GM19467 (cell line): ENCODE results near the gene SULT4A1.
"Not testable (repeated sequence)": the region's sequence is repeated elsewhere in the genome, so short reads cannot be mapped to it uniquely, and the experiment has no call there.

Experiments used
- ATAC-seq: cut with Tn5 transposase; IDR thresholded peaks from one replicate; pipeline ENCODE4 v1.9.1; 2021; ENCODE audit warnings: mild to moderate bottlenecking, moderate library complexity; ENCODE audit not compliant: unreplicated experiment

The SULT4A1 gene, protein sequence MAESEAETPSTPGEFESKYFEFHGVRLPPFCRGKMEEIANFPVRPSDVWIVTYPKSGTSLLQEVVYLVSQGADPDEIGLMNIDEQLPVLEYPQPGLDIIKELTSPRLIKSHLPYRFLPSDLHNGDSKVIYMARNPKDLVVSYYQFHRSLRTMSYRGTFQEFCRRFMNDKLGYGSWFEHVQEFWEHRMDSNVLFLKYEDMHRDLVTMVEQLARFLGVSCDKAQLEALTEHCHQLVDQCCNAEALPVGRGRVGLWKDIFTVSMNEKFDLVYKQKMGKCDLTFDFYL

DNA sequence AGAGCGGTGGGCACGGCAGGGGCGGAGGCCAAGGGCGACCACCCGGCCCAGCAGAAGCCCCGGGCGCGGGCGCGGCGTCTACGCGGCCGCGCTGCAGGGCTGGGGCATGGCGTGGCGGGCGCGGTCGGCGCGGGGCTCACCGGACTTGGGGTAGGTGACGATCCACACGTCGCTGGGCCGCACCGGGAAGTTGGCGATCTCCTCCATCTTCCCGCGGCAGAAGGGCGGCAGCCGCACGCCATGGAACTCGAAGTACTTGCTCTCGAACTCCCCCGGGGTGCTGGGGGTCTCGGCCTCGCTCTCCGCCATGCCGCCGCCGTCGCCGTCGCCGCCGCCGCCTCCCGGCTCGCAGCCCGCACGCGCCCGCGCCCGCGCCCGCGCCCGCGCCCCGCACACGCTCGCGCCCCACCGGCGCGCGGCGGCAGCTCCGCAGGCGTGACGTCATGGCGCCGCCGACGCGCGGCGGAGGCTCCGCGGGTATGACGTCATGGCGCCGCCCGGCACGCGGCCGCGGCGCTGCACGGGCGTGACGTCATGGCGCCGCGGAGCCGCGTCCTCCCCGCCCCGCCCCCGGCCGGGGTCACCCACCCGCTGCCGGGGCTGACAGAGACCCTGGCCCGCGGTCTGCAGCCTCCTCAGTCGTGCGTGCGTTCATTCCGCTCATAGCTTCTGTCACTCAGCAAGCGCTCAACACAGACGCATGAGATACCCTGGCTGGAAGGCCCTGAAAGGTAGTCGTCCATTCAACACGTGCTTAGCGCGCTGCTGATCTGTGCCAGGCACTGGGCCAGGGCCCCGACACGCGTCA is at the start of gene SULT4A1:
TSS of gene SULT4A1 (minus strand) at position 440 of the 808 bp plus-strand sequence. CDS start at position 309, 131 bp downstream.
- ATAC-seq = no peak

DNA sequence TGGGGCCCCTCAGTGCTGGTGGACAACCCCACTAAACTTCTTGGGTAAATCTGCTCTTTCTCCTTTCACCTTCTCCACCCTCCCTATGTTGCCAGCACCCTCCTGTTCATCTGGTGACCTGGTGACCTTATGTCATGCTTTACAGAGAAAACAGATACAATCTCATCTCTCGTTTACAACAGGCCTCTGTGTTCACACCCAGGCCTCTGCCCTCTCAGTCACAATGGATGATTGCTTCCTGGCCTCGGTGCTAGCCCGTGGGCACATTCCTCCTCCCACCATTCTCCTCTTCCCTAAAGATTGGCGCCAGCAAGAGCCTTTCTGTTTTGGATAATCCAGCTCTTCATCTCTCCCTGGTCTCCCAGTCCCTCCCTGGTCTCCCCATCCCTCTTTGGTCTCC is 49.0 kb upstream of the SULT4A1 start:
- no peak for ATAC-seq

DNA sequence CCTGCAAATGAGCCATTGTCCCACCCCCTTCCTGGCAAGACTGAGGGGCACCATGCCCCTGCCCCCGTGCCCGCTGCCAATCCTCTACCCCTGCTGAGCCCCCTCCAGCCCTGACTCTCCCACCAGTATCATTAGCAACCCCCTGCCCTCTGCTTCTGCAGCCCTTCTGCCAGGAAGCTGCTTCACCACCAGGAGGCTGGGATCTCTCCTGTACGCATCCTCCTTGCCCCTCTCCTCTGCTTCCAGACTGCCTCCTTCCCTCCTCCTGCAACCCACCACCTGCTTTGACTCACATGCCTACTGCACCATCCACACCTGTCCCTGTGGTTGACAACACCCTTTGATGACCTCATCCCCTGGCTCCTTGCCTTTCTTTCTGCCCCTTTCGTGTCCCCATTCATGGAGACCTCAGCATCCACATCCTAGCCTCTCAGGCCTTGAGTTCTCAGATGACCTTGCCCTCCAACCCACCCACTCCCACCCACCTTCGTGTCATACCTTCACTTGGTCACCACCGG is 47.9 kb upstream of the SULT4A1 start:
- no peak for ATAC-seq

DNA sequence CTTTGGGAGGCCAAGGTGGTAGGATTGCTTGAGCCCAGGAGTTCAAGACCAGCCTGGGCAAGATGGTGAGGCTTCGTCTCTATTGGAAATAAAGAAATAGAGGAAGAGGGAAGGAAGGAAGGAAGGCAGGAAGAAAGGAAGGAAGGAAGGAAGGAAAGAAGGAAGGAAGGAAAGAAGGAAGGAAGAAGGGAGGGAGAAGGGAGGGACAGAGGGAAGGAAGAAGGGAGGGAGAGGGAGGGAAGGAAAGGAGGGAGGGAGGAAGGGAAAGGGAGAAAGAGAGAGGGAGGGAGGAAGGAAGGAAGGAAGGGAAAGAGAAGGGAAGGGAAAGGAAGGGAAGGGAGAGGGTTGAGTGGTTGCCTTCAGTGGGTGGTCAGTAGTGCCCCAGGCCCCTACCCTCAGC is 47.4 kb upstream of the SULT4A1 start:
- ATAC-seq = no peak

DNA sequence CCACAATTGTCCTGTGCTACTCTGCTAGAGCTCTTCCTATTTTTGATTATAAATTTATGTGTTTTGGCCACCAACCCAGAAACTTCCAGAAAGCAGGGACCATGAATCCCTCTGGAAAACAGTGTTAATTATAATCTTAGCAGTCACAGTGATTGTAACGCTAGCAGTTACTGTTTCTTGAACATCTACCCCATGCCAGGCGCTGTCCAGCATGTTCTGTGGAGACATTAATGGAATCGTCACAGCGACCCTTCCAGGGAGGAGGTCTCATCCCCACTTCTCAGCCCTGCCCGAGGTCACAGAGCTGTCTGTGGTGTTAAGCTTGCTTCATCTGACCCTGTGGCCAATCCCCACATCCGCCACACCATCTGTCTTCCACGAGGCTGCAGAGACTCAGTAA is 43.4 kb upstream of the SULT4A1 start:
- ATAC-seq = no peak

DNA sequence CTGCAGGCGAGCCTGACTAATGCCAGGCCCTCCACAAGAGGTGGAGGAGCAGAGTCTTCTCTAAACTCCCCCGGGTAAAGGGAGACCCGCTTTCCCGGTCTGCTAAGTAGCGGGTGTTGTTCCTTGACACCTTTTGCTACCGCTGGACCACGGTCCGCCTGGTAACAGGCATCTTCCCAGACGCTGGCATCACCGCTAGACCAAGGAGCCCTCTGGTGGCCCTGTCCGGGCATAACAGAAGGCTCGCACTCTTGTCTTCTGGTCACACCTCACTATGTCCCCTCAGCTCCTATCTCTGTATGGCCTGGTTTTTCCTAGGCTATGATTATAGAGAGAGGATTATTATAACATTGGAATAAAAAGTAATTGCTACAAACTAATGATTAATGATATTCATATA is 42.1 kb upstream of the SULT4A1 start:
- ATAC-seq = not testable (repeated sequence)

DNA sequence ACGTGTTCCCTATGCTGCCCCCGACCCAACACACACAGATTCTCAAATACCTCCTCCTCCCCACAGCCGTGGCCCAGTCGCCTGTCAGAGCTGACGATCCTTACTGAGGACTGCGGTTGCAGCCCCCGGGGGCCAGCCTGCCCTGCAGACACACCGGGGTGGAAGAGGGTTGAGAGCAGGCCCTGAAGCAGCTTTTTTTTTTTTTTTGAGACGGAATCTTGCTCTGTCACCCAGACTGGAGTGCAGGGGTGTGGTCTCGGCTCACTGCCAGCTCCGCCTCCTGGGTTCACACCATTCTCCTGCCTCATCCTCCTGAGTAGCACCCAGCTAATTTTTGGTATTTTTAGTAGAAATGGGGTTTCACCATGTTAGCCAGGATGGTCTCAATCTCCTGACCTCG is 40.7 kb upstream of the SULT4A1 start:
- not testable (repeated sequence) for ATAC-seq

DNA sequence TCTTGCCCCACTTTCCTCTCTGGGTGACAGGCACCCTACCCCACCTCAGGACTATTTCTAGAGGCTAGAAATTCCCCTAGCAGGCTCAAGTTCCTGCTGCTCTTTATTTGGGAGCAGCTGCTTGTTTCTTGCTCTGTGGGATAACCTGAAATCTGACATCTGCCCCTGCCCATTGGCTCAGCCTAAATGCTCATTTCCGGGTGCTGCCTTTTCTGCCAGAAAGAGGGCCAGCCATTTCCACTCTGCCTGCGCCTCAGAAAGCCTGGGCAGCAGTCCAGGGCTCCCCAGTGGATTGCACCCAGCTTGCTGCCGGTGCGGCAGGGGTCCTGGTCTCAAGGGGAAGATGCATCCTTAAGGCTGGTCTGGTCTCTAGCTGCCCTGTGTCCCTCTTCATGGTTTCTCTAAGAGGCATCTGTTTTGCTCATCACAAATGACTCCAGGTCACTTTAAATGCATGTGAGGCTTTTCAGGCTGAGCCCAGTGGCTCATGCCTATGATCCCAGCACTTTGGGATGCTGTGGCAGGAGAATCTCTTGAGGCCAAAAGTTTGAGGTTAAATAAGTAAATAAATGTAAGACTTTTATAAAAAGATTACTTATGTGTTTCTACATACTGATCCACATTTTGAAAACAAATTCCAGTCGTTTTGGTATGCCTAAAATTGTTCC is 39.8 kb upstream of the SULT4A1 start:
- ATAC-seq = no peak

DNA sequence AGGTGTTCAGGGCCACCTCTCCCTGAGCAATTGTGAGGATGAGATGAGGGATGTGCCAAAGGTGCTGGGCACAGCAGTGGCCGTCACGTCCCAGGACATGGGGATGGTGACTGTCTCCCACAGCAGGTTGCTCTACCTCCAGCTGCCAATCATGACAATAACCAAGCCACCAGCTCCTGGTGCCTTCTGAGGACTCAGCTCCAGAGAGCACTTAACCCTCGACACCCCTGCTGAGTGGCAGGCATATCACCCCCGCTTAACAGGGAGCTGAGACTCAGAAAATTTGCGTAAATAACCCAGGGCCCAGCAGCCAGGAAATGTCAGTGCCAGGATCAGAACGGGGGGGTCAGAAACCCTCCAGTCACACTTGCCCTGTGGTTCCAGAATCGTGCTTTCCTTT is 37.9 kb upstream of the SULT4A1 start:
- ATAC-seq = no peak

DNA sequence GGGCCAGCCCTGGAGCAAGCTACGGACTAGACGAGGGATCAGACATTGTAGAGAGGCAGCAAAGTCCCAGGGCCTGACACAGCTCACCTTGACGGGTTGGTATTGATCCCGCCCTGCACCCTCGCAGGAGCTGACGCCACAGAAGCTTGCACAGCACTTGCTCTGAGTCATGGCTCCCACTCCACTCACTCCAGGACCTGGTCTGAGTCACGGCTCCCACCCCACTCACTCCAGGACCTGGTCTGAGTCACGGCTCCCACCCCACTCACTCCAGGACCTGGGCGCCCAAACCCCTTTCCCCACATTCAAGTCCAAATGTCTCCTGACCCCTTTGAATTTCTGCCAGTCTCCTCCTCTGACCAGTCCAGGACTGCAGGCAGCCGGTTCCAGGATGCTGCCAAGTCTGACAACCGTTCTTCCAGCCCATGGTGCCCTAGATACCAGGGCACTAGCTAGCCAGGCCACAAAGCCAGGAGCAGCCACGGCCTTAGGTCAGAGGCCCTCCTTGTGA is 35.5 kb upstream of the SULT4A1 start:
- no peak for ATAC-seq

DNA sequence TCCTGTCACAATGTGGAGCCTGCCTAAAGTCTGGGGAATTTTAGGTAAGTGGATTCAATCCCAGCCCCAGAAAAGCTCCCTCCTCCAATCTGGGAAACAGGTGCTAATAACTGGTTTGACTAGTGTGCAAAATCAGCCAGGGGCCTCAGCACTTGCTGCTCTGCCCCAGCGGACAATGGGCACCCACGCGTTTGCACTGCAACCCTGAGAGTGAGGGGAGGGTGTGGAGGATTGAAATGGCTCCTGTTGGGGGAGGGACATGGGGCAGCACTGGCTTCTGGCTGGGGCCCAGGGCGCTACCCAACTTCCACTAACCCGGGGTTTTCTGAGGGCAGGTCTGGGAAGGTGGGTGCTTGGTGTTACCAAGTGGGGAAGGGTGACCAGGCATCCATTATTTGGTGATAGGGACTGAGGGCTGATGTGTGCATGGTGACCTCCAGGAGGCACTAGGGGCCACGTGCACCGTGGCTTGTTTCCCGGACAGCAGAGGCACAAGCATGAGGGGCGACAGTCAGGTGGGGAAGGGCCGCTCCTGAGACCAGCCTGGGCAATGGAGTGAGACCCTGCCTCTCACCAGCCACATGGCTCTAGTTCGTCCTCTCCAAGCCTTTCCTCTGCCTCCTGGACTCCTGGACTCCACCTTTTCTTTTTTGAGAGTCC is 33.8 kb upstream of the SULT4A1 start:
- ATAC-seq = no peak

DNA sequence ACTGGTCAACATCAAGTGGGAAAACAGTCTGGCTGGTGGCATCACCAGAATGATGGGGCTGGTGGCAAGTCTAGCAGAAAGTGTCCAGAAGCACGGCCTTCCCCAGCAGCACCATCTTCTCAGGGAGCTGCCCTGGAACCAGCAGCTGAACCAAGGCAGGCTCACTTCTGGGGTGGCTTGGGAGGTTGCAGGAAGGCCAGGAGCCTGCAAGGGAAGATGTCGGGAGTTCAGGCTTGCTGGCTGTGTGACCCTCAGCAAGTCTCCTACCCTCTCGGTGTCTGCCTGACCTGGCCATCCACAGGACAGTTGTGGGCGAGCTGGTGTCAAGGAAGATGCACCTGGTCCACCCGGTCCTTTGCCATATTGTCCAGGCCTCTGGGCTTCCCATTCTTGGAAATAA is 31.8 kb upstream of the SULT4A1 start:
- no peak for ATAC-seq

DNA sequence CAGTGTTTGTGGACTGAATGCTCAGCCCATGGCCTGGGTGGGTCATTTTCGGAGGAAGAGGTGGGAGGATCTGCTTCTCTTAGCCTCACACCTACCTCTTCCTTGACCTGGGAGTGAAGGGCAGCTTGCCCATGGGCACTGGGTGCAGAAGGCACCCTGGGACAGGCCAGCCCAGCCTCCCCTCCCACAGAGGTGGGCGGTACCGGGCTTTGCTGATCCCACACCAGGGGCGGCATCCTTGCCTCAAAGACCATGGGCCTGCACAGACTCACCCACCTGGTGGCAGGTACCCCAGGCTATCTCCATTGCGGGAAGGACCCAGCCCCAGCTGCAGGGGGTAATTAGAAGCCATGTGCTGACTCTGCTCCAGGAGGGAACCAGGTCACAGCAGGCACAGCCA is 31.0 kb upstream of the SULT4A1 start:
- no peak for ATAC-seq

DNA sequence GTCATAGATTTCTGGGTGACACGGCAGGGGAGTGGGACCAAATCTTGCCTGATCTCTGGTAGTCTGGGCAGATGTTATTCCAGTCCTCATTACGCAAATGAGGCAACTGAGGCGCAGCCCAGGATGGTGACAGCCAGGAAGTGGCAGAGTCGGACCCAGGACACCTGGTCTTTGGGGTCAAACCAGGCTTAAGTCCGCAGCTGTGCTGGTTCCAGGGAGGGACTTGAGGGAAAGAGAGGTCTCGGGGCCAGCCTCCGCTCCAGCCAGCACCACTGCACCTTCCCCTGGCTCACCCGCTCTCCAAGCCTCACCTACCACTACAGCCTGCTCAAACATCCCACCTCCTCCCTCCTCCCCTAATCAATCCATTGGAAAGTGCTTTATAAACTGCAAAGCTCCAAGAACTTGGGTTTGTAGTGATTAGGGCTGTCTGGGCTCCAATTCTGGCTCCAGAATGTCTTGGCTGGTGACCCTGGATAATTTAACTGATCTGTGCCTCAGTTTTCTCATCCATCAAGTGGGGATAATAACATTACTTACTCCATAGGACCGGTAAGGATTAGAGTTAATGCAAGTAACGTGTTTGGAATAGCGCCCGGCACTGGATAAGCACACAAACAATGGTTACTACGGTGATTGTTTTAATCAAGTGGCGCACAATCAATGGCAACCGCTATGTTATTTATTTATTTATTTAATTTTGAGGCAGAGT is 30.0 kb upstream of the SULT4A1 start:
- no peak for ATAC-seq

DNA sequence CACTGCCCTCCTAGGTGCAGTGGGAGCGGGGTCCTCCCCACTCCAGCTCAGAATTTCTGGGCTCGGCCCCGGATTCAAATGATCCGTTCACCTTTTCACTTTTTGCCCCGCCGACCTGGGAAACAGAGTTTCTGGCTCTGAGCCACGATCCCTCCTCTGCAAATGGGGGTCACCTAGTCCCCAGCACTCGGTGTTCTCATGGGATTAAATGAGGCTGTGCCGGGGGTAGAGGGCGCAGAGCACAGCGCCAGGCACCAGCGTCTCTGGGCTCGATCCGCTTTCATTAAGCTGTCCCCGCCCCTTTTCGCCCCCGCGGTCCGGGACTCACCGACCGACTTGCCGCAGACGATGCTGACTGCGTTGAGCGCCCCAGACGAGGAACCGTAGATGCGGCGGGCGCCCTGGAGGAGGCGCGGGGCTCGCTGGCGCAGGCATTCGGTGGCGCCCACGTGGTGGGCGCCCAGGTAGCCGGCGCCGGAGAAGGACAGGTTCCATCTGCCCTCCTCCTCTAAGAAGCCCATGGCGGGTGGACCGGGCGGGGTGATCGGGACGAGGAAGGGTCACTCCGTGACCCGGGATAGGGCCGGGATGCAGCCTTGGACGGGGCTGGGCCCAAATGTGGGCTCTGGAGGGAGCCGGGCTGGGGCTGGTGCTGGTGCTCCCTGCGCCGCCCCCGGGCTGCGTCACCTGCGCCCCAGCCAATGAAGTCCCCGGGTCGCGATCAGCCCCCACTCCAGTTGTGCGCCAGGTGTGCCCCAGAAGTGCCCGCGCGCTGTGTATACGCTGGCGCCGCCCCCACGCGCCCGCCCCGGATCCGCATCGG is 29.3 kb upstream of the SULT4A1 start, which contains the start of gene PNPLA5:
TSS of gene PNPLA5 (minus strand) at position 654 of the 823 bp plus-strand sequence. CDS start at position 521, 133 bp downstream.
- ATAC-seq = no peak

DNA sequence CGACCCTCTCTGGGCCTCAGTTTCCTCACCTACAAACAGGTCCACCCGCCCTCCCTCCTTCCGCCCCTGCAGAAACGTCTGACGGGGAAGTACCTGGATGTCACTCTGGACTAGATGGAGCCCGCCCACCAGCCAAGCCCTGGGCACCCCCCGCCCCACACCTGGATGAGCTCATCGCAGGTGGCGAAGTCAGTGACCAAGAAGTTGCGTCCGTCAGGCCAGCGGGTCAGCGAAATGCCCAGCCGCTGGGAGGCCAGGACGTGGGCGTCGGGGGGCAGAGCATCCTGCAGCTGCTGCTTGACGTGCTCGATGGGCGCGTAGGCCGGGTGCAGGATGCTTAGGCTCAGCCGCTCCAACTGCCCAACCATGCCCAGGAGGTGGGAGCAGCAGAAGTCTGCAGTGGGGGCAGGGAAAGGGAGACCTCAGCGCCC is 28.6 kb upstream of the SULT4A1 start:
- ATAC-seq = no peak

DNA sequence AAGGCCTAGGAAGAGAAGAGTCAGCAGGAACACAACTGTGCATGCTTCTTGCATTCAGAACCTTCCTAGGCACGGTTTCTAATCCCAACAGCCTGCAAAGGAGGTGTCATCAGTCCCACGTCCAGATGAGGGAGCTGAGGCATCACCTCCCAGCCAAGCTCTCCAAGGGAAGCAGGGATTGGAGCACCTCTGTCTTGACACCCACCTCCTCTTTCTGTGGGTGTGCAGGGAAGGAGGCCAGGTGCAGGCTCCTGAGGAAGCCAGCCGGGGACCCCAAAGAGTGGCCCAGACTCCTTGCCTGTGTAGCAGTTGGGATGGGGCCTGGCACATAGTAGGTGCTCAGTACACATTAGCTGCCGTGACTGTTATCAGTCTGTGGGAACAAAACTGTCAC is 27.5 kb upstream of the SULT4A1 start:
- ATAC-seq = no peak

DNA sequence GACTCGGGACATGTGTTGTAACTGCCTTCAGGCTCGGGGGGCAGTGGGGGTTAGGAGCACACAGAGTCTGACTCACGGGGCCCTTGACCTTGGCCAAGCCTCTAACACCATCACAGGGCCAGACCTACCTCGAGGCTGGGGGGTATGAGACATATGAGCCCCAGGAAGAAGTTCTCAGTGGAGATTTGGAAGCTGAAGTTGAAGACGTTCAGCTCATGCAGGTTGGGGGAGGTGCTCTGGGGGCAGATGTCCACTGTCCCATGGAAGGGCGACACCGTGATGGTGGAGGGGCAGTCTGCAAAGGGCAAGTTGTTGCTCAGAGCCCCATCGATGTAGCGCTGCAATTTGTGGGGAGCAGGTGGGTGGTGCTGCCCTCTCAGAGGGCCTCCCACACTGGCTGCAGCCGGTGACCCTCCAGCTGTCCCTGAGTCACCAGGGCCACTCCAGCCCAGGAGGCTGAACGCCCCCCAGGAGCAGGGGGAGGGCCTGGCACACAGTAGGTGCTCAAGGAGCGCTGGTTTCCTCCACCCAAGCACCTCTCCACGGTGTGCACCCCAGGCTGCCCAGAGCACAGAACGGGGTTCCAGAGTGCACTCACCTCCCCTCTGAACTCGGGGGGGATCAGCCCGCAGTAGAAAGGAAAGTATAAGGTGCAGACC is 27.0 kb upstream of the SULT4A1 start:
- ATAC-seq = no peak

DNA sequence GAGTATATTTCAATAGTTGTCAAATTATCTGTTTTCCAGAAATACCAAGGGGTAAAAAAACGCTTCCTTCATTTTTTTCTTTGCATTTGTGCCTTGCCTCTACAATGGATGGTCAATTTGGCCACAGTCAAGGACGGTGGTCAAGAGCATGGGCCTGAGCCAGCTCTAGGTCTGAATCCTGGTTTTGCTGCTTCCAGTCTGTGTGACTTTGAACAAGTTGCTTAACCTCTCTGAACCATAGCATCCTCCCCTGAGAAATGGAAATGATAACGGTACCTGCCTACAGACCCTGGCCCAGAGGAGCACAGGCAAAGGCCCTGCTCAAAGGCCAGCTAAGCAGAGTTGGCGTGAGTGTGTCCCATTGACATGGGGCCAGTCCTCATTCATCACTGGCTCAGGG is 26.4 kb upstream of the SULT4A1 start:
- ATAC-seq = no peak
